GM10248 (cell line): ENCODE data around the gene GGPS1.

ENCODE experiments used
- CTCF ChIA-PET: fragments of 300-600 bp; sonication (Branson Sonifier 250); formaldehyde crosslinking; extraction: SDS; loops from one replicate; lab custom pipeline; 2021; ENCODE audit warnings: antibody characterized with exemption; lab: Yijun Ruan, JAX
- POLR2A ChIA-PET: fragments of 350-650 bp; sonication (Branson Sonifier 250); formaldehyde crosslinking; extraction: SDS; loops from one replicate; lab custom pipeline; 2020; ENCODE audit warnings: antibody characterized with exemption; lab: Yijun Ruan, JAX
- DNase-seq: peaks from one replicate; pipeline ENCODE4 v3.0.0; 2012; ENCODE audit errors: extremely low spot score
- TF ChIP-seq, protein P1 (sequence below): IDR thresholded peaks from 2 replicates; pipeline ENCODE4 v1.5.1; 2012; ENCODE audit warnings: mild to moderate bottlenecking, low read depth; ENCODE audit errors: extremely low read depth, missing control alignments, control extremely low read depth

The GGPS1 gene

GRCh38 chr1:235324296-235324695, 4.1 kb upstream of the GGPS1 start:
- ChIA-PET POLR2A (no interaction called here), CTCF (interaction anchor here (0.9 to 1.1 kb wide), 3 partner anchors 9 to 91 kb away, joined by 3 to 5 read pairs (median 3); no protein-coding TSS in a partner anchor)
- no peak for DNase-seq
- TF ChIP-seq, protein P1, sequence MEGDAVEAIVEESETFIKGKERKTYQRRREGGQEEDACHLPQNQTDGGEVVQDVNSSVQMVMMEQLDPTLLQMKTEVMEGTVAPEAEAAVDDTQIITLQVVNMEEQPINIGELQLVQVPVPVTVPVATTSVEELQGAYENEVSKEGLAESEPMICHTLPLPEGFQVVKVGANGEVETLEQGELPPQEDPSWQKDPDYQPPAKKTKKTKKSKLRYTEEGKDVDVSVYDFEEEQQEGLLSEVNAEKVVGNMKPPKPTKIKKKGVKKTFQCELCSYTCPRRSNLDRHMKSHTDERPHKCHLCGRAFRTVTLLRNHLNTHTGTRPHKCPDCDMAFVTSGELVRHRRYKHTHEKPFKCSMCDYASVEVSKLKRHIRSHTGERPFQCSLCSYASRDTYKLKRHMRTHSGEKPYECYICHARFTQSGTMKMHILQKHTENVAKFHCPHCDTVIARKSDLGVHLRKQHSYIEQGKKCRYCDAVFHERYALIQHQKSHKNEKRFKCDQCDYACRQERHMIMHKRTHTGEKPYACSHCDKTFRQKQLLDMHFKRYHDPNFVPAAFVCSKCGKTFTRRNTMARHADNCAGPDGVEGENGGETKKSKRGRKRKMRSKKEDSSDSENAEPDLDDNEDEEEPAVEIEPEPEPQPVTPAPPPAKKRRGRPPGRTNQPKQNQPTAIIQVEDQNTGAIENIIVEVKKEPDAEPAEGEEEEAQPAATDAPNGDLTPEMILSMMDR = no peak

DNA sequence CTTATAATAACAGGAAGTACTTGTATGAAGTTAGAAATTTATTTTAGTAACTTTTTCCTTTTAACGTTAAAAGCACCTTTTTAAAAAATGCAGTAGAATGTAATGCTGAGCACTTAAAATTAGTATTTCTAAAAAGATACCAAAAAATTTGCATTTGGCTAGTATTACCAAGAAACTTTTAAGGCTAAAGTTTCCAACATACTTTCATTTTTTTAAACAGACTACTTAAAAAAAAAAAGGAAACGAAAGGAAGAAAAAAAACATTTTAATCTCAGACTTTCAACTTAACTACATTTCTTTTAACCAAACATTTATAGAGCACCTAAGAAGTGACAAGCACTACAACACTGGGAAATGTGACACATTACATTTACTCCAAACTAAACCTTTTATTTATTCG, 3.2 kb upstream of the GGPS1 start:
- TF ChIP-seq, protein P1 = no peak
- ChIA-PET CTCF (interaction anchor here (1.1 kb wide), 2 partner anchors 10 to 90 kb away, joined by 3 to 5 read pairs; no protein-coding TSS in a partner anchor), POLR2A (no interaction called here)
- DNase-seq = no peak

DNA sequence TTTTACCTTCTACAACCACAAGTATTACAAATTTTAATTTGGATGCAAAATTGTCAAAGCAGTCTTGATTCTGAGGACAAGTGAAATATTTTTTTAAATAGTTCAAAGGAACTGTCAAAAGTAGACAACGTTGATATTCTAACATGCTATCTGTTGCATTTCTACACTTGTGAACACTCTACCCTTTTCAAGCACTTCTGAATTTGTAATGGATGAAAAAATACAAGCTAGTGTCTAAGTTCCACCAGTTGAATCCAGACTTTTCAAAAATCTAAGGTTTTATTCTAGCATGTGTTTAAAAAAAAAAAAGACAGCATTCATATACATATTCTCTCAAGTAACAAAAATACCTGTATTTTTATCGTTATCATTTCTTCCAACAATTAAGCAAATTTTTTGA, 2.5 kb upstream of the GGPS1 start:
- POLR2A ChIA-PET = no interaction called here
- no peak for DNase-seq
- CTCF ChIA-PET = no interaction called here
- TF ChIP-seq, protein P1 = no peak

DNA sequence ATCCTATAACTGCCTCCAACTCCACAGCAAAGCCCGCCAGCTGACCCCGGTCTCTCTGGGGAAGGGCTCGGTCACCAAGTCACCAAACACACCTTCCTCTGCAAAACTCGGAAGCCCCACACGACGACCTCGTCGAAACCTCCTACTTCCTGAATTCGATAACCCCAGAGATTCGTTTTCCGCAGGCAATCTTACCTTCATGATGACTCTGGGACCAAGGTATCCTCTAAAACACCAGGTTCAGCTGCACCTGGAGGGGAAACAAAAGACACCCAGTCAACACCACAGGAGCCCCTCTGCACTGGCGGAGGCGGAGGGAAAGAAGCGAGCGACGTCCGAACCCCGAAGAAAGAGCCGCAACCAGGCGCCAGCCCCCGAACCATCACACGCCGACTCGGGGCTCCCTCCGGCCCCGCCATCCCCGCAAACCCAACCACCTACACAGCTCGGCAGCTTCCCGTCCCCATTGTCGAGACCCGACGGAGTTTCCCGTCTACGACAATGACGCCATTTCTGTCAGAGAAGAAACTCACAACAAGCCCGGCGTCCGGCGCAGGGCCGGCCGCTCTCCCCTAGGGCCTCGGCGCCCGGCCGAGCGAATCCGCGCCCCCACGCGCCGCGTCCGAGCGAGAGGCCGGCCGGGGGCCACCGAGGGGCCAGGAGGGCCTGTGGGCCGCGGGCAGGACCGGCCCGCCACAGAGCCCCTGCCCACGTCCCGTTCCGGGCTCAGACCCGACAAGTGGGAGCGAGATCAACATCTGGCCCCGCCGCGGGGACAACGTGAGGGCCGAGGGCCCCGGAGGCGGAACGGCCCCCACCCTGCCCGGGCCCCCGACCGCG, 1.4 kb upstream of the GGPS1 start:
- DNase-seq = peak; percentile 42
- TF ChIP-seq, protein P1 = no peak
- CTCF ChIA-PET = interaction anchor here (1.0 kb wide), 1 partner anchor 88 kb away, joined by 3 read pairs; no protein-coding TSS in a partner anchor
- POLR2A ChIA-PET = interaction anchor here (0.7 to 1.2 kb wide), 2 partner anchors 11 to 674 kb away, joined by 3 to 8 read pairs; no protein-coding TSS in a partner anchor

GRCh38 chr1:235327559-235328270, 655 bp upstream of the GGPS1 start, which contains the start of gene ARID4B:
ARID4B (minus strand) TSS chr1:235328179; CDS start chr1:235326919, 1,260 bp downstream.
- ChIA-PET POLR2A (interaction anchor here (1.2 kb wide), 1 partner anchor 673 kb away, joined by 8 read pairs; no protein-coding TSS in a partner anchor), CTCF (interaction anchor here (1.6 to 1.7 kb wide), 2 partner anchors 40 to 89 kb away, joined by 4 read pairs; partner anchors contain the start of gene TBCE)
- TF ChIP-seq, protein P1 = no peak
- DNase-seq = peak; percentile 91
